ENCODE measurements around the gene CD3G.

CD3G gene

DNA sequence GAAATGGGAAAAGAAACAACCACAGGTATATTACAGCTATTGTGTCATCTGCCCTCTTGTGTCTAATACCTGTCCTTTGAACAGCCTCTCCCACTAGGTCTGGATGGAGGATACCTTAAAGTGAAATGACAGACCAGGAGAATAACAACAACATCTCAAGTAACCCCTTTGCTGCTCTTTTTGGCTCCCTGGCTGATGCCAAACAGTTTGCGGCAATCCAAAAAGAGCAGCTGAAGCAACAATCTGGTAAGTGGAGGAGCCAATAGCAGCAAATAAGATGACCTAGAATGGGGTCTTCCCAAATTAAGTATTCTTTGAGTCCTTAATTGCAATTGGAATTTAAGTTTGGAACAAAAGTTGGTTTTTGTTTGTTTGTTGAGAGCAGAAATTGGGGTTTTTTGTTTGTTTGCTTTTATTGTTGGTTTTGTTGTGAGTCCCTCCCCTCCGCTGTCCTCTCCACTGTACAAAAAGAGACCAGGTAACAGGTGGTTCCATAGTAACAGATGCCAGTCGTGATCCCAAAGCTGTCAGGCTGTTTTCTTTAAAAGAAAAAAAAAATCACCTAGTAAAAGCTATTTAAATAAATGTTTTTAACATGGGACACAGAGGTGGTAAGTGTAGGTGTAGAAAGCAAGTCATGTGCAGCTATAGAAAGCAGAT lies 20.9 kb downstream of the CD3G start:
- Histone ChIP-seq H3K4me1 (peaks cover 10 to 27% (median 14%) of the 10 kb centered on the region in 10 experiments), H3K27ac (no peak overlapping the region), H3K4me3 (no peak overlapping the region), H3K27me3 (no peaks in the 10 kb centered on the region), H4K20me1 (peaks cover 0 to 42% (median 23%) of the 10 kb centered on the region in 11 experiments; a peak in 11 of 22 replicates), H3K36me3 (peaks cover 57 to 76% (median 69%) of the 10 kb centered on the region in 11 experiments), H3K9ac (no peak overlapping the region; a peak in 1 of 22 replicates), H3K9me3 (replicated peaks in 1 of 11) (no peaks in the 10 kb centered on the region), H3K4me2 (no peak overlapping the region)
- no peak for TF ChIP-seq Cebpa-rat (IDR thresholded peaks at IDR 0.05)

DNA sequence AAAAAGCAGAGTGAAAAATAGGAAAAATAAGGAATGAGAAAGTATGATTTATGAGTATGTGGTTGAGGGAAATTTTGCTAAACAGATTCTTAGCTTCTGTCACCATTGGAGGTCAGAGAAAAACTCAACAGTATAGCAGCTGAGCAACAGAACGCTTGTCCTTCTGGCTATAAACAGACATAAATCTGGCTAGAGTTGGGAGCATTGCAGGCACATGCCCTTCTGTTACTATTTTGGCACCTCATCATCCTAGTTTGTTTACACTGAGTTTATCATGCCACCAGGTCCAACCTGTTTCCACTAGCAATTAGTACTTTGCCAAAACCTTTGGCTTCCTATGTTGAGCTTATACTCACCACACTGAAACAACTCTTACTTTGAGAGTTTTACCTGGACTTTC lies 22.1 kb downstream of the CD3G start:
- Histone ChIP-seq H4K20me1 (peaks cover 0 to 42% (median 23%) of the 10 kb centered on the region in 11 experiments; a peak in 11 of 22 replicates), H3K4me3 (no peak overlapping the region), H3K27me3 (no peaks in the 10 kb centered on the region), H3K4me2 (no peak overlapping the region), H3K27ac (no peak overlapping the region), H3K4me1 (peaks cover 0 to 15% (median 2%) of the 10 kb centered on the region in 10 experiments; a peak in 13 of 20 replicates), H3K9me3 (replicated peaks in 1 of 11) (no peaks in the 10 kb centered on the region), H3K9ac (no peak overlapping the region), H3K36me3 (peaks cover 69 to 88% (median 81%) of the 10 kb centered on the region in 11 experiments)
- TF ChIP-seq Cebpa-rat (IDR thresholded peaks at IDR 0.05): no peak

DNA sequence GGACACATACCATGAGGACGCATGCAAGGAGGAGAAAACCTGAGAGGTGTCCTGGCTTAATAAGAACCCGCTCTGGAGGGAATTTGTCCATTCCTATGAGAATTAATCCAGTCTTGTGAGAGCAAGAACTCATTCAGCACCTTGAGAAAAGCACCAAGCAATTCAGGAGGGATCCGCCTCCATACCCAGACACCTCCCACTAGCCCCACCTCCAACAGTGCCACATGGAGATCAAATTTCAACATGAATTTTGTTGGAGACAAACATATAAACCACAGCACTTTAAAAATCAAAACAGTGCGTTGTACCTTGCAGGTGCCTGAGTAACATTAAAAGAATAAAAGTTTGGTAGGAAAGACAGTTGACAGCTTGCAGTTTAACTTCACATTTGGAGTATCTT lies 26.6 kb downstream of the CD3G start:
- no peaks in the 10 kb centered on the region for H3K4me1 ChIP-seq
- H3K4me2 ChIP-seq: no peak overlapping the region
- H3K4me3 ChIP-seq: no peak overlapping the region
- peaks cover 99 to 100% (median 100%) of the 10 kb centered on the region in 11 experiments for H3K36me3 ChIP-seq
- H3K27me3 ChIP-seq: no peaks in the 10 kb centered on the region
- H3K9ac ChIP-seq: no peak overlapping the region
- H3K27ac ChIP-seq: no peak overlapping the region
- TF ChIP-seq Cebpa-rat (IDR thresholded peaks at IDR 0.05): no peak
- H3K9me3 ChIP-seq (replicated peaks in 1 of 11): no peaks in the 10 kb centered on the region
- peaks cover 0 to 5% (median 0%) of the 10 kb centered on the region in 11 experiments; a peak in 1 of 22 replicates for H4K20me1 ChIP-seq

DNA sequence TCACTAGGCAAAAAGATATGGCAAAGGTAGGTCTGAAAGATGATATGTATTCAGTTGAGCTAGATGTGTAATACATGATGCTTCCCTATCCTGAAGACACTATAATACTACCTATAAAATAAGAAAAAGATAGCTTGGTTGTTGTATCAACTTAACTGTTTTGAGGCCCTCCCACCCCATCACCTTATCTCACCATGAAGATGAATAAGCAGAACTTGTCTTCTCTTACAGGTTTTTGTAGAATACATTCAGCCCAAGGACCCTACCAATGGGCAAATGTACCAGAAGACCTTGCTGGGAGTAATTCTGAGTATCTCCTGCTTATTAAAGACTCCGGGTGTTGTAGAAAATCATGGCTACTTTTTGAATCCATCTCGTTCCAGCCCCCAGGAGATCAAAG lies 29.1 kb downstream of the CD3G start:
- Histone ChIP-seq H3K4me1 (no peaks in the 10 kb centered on the region), H3K36me3 (peaks cover 98 to 100% (median 100%) of the 10 kb centered on the region in 11 experiments), H3K4me3 (no peak overlapping the region), H4K20me1 (no peaks in the 10 kb centered on the region; a peak in 1 of 22 replicates), H3K27me3 (no peaks in the 10 kb centered on the region), H3K9me3 (replicated peaks in 1 of 11) (no peaks in the 10 kb centered on the region), H3K4me2 (no peak overlapping the region), H3K27ac (no peak overlapping the region), H3K9ac (no peak overlapping the region)
- no peak for TF ChIP-seq Cebpa-rat (IDR thresholded peaks at IDR 0.05)

DNA sequence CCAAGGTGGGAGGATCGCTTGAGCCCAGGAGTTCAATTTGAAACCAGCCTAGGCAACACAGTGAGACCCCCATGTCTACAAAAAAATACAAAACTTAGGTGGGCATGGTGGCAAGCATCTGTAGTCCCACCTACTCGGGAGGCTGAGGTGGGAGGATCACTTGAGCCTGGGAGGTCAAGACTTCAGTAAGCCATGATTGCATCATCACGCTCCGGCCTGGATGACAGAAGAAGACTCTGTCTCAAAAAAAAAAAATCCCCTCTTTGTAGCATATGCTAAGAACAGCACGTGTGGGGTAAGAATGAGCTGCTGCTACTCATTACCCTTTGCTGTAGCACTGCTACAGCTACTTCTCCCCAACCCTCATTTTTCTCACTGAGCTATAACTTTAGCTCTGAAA lies 29.7 kb downstream of the CD3G start:
- Histone ChIP-seq H3K4me3 (no peak overlapping the region), H3K9me3 (replicated peaks in 1 of 11) (no peaks in the 10 kb centered on the region), H3K27me3 (no peaks in the 10 kb centered on the region), H3K27ac (no peak overlapping the region), H3K4me2 (no peak overlapping the region), H3K36me3 (peaks cover 98 to 100% (median 100%) of the 10 kb centered on the region in 11 experiments), H4K20me1 (no peaks in the 10 kb centered on the region; a peak in 1 of 22 replicates), H3K9ac (no peak overlapping the region), H3K4me1 (no peaks in the 10 kb centered on the region)
- peak in 3 of 11 experiments; percentile 23 to 66 (median 27); a peak in 2 of 22 replicates for TF ChIP-seq Cebpa-rat (IDR thresholded peaks at IDR 0.05)

DNA sequence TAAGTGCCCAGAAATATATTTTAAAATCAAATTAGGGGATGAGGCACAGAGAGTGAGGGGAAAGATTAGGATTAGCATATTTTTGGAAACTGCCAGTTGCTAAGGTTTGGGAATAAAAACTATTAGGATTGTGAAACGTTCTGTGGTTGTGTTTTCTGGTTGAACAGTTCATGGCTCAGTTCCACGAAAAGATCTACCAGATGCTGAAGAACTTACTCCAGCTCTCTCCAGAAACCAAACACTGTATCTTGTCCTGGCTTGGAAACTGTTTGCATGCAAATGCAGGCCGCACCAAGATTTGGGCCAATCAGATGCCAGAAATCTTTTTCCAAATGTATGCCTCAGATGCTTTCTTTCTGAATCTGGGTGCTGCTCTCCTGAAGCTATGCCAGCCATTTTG lies 30.6 kb downstream of the CD3G start:
- Histone ChIP-seq H3K9me3 (replicated peaks in 1 of 11) (no peaks in the 10 kb centered on the region), H3K4me2 (no peak overlapping the region), H3K4me3 (no peak overlapping the region), H3K27me3 (no peaks in the 10 kb centered on the region), H3K4me1 (no peaks in the 10 kb centered on the region), H3K36me3 (peaks cover 98 to 100% (median 100%) of the 10 kb centered on the region in 11 experiments), H3K27ac (no peak overlapping the region), H3K9ac (no peak overlapping the region), H4K20me1 (no peaks in the 10 kb centered on the region; a peak in 3 of 22 replicates)
- TF ChIP-seq Cebpa-rat (IDR thresholded peaks at IDR 0.05): no peak

DNA sequence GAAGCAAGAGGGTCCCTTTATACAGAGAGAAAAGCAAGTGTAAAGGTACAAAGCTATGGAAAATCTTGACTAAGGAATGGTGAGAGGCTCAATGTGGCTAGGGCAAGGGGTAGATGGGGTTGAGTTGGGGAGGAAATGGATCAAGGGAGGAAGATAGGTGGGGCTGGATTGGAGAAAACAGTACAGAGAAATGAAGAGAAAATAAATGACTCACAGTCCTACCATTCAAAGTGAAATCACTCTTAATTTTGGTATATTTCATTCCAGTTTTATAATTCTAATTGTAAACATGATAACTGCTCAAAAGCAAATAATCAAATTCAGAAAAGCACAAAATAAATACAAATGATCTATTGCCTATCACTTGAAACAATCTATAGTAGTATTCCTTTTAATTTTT lies 31.8 kb downstream of the CD3G start:
- Histone ChIP-seq H3K36me3 (peaks cover 98 to 100% (median 100%) of the 10 kb centered on the region in 11 experiments), H3K27me3 (no peaks in the 10 kb centered on the region), H3K9ac (no peak overlapping the region), H3K4me2 (no peak overlapping the region), H4K20me1 (peaks cover 0 to 5% (median 0%) of the 10 kb centered on the region in 11 experiments; a peak in 2 of 22 replicates), H3K27ac (no peak overlapping the region), H3K4me3 (no peak overlapping the region), H3K4me1 (no peaks in the 10 kb centered on the region), H3K9me3 (replicated peaks in 1 of 11) (no peaks in the 10 kb centered on the region)
- TF ChIP-seq Cebpa-rat (IDR thresholded peaks at IDR 0.05): no peak

DNA sequence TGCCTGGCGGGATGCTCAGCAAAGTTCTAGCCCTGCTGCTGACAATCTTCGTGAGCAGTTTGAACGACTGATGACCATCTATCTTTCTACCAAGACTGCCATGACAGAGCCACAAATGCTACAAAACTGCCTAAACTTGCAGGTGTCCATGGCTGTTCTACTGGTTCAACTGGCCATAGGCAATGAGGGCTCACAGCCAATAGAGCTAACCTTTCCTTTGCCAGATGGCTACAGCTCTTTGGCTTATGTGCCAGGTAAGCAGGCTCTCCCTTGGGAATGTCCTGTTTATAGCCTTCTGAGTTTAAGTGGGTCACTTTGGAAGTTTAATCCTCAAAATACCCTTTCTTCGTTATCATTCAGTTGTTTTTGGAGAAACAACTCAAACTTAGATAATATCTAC lies 35.4 kb downstream of the CD3G start:
- Histone ChIP-seq H3K9ac (no peak overlapping the region), H3K4me2 (no peak overlapping the region), H3K27me3 (no peaks in the 10 kb centered on the region), H3K9me3 (replicated peaks in 1 of 11) (no peaks in the 10 kb centered on the region), H3K36me3 (peaks cover 97 to 100% (median 100%) of the 10 kb centered on the region in 11 experiments), H3K27ac (no peak overlapping the region), H3K4me3 (no peak overlapping the region), H4K20me1 (peaks cover 0 to 5% (median 0%) of the 10 kb centered on the region in 11 experiments; a peak in 3 of 22 replicates), H3K4me1 (no peaks in the 10 kb centered on the region)
- no peak for TF ChIP-seq Cebpa-rat (IDR thresholded peaks at IDR 0.05)

DNA sequence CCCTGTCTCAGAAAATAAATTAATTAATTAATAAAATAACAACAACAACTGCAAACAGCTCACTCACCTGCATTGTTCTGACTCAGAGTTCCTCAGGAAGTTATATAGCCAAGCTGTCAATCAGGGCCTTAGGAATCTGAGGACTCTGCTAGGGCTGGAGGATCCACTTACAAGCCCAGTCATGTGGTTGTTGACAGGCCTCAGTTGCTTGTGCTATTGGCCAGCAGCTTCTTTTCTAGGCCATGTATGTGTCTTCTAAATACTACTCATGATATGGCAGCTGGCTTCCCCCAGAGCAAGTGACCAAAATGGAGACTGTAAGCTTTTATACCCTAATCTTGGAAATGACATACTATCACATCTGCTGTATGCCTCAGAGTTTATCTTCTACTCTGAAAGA lies 36.4 kb downstream of the CD3G start:
- H3K4me2 ChIP-seq: no peak overlapping the region
- no peak overlapping the region for H3K9ac ChIP-seq
- H3K36me3 ChIP-seq: peaks cover 97 to 100% (median 100%) of the 10 kb centered on the region in 11 experiments
- no peaks in the 10 kb centered on the region for H3K9me3 ChIP-seq (replicated peaks in 1 of 11)
- peaks cover 0 to 5% (median 0%) of the 10 kb centered on the region in 11 experiments; a peak in 3 of 22 replicates for H4K20me1 ChIP-seq
- no peak overlapping the region for H3K4me3 ChIP-seq
- no peaks in the 10 kb centered on the region for H3K4me1 ChIP-seq
- no peak overlapping the region for H3K27ac ChIP-seq
- no peak for TF ChIP-seq Cebpa-rat (IDR thresholded peaks at IDR 0.05)
- no peaks in the 10 kb centered on the region for H3K27me3 ChIP-seq

DNA sequence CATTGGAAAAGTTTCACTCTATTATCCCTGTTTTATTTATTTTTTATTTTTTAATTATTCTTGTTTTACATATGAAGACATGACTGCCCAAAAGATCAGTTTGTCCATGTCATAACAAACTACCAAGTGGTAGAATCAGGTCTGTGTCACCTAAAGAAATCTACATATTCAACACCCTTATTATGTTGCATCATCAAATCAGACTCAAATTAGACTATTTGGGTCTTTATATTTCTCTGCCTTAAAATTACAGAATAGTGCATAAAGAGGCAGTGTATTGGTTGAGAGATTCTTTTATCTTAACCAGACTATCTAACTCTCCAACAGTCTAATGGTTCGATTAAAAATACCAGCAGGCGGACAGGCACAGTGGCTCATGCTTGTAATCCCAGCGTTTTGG lies 38.8 kb downstream of the CD3G start:
- Histone ChIP-seq H4K20me1 (peaks cover 0 to 5% (median 0%) of the 10 kb centered on the region in 11 experiments; a peak in 3 of 22 replicates), H3K4me2 (no peak overlapping the region), H3K9me3 (replicated peaks in 1 of 11) (no peaks in the 10 kb centered on the region), H3K27me3 (no peaks in the 10 kb centered on the region), H3K36me3 (peaks cover 99 to 100% (median 100%) of the 10 kb centered on the region in 11 experiments), H3K9ac (no peak overlapping the region), H3K4me3 (no peak overlapping the region), H3K27ac (no peak overlapping the region), H3K4me1 (no peaks in the 10 kb centered on the region)
- no peak for TF ChIP-seq Cebpa-rat (IDR thresholded peaks at IDR 0.05)
